Left ventricle myocardium inferior (tissue), 1 donor: ENCODE measurements around the gene SYPL2. TPM values are rescaled to one million over a fixed set of nuclear protein-coding genes. Genes with fewer than 3 reads are reported as not detected.

ENCODE experiments used
- DNase-seq: peaks from one replicate; pipeline ENCODE4 v3.0.0-alpha.2; 2020
- H3K27ac ChIP-seq: fragments of 200-600 bp; replicated peaks from 2 replicates; pipeline ENCODE4 v1.8.0; 2021
- H3K27me3 ChIP-seq: fragments of 200-600 bp; 2 replicates; pipeline ENCODE4 v1.8.0; 2021; ENCODE audit warnings: low read depth
- H3K36me3 ChIP-seq: fragments of 200-600 bp; 2 replicates; pipeline ENCODE4 v1.8.0; 2021
- H3K4me1 ChIP-seq: fragments of 200-600 bp; 2 replicates; pipeline ENCODE4 v1.8.0; 2021
- H3K4me3 ChIP-seq: fragments of 200-600 bp; 2 replicates; pipeline ENCODE4 v1.8.0; 2021; ENCODE audit warnings: mild to moderate bottlenecking, moderate library complexity
- H3K9me3 ChIP-seq: fragments of 200-600 bp; replicated peaks from 2 replicates; pipeline ENCODE4 v1.8.0; 2021
- CTCF ChIP-seq: fragments of 200-600 bp; IDR thresholded peaks from 2 replicates; pipeline ENCODE4 v1.8.0; 2021; ENCODE audit warnings: antibody characterized with exemption, mild to moderate bottlenecking, borderline replicate concordance
- intact Hi-C: fragments of 100-400 bp; cut with micrococcal nuclease; formaldehyde crosslinking; loops from one replicate; pipeline ENCODE4 v1.11.0; 2022
- total RNA-seq: library from RNA; stranded (reverse); fragmentation: NEBNext Ultra II Directional; extraction: Animal tissue kit (Norgen Biotek cat#: 25700); gene quantifications from one replicate; pipeline ENCODE4 v1.2.1, GENCODE V29; 2021
- donor health status: DM: no; HTN: yes; CAD: no; lungs with severe emphysema.

Gene SYPL2
- total RNA-seq, 1 donor from 2014 or later: 25.3 TPM

DNA sequence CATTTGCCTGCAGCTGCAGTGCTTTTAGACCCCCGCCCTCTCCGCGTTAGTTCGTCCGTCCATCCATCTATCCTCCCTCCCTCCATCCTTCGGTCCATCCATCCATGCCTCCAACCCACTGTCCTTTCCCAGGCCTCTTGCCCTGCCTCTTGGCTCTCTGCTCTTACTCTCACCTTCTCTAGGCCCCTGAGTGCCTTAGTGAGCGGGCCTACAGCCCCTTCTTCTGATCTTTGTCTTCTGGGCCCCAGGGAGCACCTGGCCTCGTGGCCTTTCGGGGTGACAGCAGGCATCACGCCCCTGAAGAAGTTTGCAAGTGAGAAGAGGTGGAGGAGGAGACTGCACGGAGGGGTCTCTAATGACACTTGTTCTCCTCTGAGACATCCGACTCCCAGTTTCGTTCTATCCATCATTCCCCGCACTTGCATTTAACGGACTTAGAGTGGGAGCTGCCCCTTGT lies 18.2 kb downstream of the SYPL2 start:
- peak overlapping the region; percentile 98 for H3K27ac ChIP-seq
- intact Hi-C loops: no loop called here

DNA sequence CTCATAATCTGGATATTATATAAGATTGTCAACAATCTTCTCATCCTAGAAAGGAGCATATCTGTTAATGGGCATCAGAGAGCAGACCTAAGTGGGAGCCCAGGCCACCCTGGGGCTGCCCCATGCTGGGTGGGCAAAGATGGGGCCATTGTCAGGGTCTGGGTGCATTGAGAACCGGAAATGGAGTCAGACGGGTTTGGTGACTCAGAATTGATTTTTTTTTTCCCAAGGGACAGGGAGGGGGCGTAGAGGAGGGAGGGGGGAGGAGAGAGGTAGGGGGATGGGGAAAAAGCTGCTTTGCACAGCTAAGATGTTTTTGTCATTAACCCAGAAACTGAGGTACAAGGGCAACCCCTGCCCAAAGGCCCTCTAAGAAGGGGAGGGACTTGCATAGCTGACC lies 18.7 kb downstream of the SYPL2 start:
- H3K36me3 ChIP-seq: peaks cover 17% of the 10 kb centered on the region
- no peaks in the 10 kb centered on the region for H3K9me3 ChIP-seq

More for the DNA sequence above, 18.2 kb downstream of the SYPL2 start:
- Histone ChIP-seq H3K4me1 (peaks cover 23% of the 10 kb centered on the region), H3K4me3 (peak overlapping the region; percentile 79), H3K36me3 (peaks cover 17% of the 10 kb centered on the region), H3K27me3 (no peaks in the 10 kb centered on the region), H3K9me3 (no peaks in the 10 kb centered on the region)
- no peak for DNase-seq
- no peak for TF ChIP-seq CTCF

GRCh38 chr1:109487261-109487660 lies 20.9 kb downstream of the SYPL2 start:
- Histone ChIP-seq H3K27ac (no peak overlapping the region), H3K4me1 (peaks cover 37% of the 10 kb centered on the region), H3K9me3 (no peaks in the 10 kb centered on the region), H3K27me3 (no peaks in the 10 kb centered on the region), H3K4me3 (no peak overlapping the region), H3K36me3 (peaks cover 17% of the 10 kb centered on the region)
- DNase-seq: no peak
- no peak for TF ChIP-seq CTCF
- intact Hi-C loops: no loop called here

More for the DNA sequence above, 18.7 kb downstream of the SYPL2 start:
- DNase-seq: no peak
- TF ChIP-seq CTCF: no peak
- intact Hi-C loops: no loop called here
- Histone ChIP-seq H3K27me3 (no peaks in the 10 kb centered on the region), H3K27ac (no peak overlapping the region), H3K4me3 (peak overlapping the region; percentile 79), H3K4me1 (peaks cover 23% of the 10 kb centered on the region)

DNA sequence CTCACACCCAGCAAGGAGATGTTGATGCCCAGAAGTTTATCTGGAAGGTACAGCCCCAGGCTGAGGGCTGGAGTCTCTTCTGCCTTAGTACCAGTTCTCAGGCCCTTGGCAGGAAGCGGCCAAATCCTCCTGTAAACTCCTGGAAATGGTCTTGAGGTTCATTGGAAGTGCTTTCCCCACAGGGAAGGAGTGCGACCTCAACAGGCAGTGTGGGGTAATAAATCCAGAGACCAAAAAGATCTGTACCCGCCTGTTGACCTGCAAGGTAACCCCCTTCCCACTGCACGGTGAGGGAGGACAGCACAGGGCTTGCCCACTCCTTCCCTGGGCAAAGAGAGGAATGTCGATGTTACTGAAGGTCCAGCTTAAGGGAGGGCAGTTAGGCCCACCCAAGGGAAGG lies 21.9 kb downstream of the SYPL2 start:
- peaks cover 17% of the 10 kb centered on the region for H3K36me3 ChIP-seq
- TF ChIP-seq CTCF: no peak
- intact Hi-C loops: no loop called here
- H3K27ac ChIP-seq: no peak overlapping the region
- H3K27me3 ChIP-seq: no peaks in the 10 kb centered on the region
- no peak overlapping the region for H3K4me3 ChIP-seq
- DNase-seq: no peak
- H3K4me1 ChIP-seq: peaks cover 36% of the 10 kb centered on the region
- H3K9me3 ChIP-seq: no peaks in the 10 kb centered on the region

DNA sequence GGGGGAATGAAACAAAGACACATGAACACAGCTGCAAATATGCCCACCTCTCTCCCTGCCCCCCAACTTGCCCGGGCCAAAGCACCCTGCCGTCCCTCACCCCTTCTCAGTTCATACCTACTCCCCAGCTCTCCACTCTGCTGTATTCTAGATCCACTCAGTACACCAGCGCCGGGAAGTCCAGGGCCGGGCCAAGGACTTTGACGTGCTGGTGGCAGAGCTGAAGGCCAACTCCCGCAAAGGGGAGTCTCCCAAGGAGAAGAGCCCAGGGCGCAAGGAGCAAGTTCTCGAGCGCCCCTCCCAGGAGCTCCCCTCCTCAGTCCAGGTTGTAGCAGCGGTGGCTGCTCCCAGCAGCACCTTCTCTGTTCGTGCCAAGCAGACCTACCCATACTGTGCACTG lies 22.4 kb downstream of the SYPL2 start:
- intact Hi-C loops: no loop called here
- H3K36me3 ChIP-seq: peaks cover 17% of the 10 kb centered on the region
- no peaks in the 10 kb centered on the region for H3K9me3 ChIP-seq

More for the DNA sequence above, 22.4 kb downstream of the SYPL2 start:
- Histone ChIP-seq H3K4me1 (peaks cover 38% of the 10 kb centered on the region), H3K27ac (no peak overlapping the region), H3K4me3 (no peak overlapping the region), H3K27me3 (no peaks in the 10 kb centered on the region)
- DNase-seq: no peak
- TF ChIP-seq CTCF: no peak
